ENCODE measurements around the gene BLNK. TPM values are rescaled to one million over a fixed set of nuclear protein-coding genes. Genes with fewer than 3 reads are reported as not detected.

Gene BLNK
- total RNA-seq, 1 donor from 2014 or later = not detected

GRCh38 chr10:96276426-96276825 lies 5.1 kb upstream of the BLNK start:
- TF ChIP-seq, protein P1, sequence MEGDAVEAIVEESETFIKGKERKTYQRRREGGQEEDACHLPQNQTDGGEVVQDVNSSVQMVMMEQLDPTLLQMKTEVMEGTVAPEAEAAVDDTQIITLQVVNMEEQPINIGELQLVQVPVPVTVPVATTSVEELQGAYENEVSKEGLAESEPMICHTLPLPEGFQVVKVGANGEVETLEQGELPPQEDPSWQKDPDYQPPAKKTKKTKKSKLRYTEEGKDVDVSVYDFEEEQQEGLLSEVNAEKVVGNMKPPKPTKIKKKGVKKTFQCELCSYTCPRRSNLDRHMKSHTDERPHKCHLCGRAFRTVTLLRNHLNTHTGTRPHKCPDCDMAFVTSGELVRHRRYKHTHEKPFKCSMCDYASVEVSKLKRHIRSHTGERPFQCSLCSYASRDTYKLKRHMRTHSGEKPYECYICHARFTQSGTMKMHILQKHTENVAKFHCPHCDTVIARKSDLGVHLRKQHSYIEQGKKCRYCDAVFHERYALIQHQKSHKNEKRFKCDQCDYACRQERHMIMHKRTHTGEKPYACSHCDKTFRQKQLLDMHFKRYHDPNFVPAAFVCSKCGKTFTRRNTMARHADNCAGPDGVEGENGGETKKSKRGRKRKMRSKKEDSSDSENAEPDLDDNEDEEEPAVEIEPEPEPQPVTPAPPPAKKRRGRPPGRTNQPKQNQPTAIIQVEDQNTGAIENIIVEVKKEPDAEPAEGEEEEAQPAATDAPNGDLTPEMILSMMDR (IDR thresholded peaks at IDR 0.05; ENCODE audit: partially characterized antibody, unreplicated experiment) = no peak
- DNase-seq = no peak
- H3K27me3 Mint-ChIP-seq (ENCODE audit: unreplicated experiment) = peaks cover 5% of the 10 kb centered on the region
- no peaks in the 10 kb centered on the region for H3K9me3 Mint-ChIP-seq (ENCODE audit: unreplicated experiment)
- no peak overlapping the region for H3K27ac Mint-ChIP-seq (ENCODE audit: unreplicated experiment)
- no peaks in the 10 kb centered on the region for H3K36me3 Mint-ChIP-seq (ENCODE audit: unreplicated experiment)
- H3K4me1 Mint-ChIP-seq (ENCODE audit: low read depth, unreplicated experiment) = no peaks in the 10 kb centered on the region
- H3K4me3 Mint-ChIP-seq (ENCODE audit: unreplicated experiment) = no peak overlapping the region

DNA sequence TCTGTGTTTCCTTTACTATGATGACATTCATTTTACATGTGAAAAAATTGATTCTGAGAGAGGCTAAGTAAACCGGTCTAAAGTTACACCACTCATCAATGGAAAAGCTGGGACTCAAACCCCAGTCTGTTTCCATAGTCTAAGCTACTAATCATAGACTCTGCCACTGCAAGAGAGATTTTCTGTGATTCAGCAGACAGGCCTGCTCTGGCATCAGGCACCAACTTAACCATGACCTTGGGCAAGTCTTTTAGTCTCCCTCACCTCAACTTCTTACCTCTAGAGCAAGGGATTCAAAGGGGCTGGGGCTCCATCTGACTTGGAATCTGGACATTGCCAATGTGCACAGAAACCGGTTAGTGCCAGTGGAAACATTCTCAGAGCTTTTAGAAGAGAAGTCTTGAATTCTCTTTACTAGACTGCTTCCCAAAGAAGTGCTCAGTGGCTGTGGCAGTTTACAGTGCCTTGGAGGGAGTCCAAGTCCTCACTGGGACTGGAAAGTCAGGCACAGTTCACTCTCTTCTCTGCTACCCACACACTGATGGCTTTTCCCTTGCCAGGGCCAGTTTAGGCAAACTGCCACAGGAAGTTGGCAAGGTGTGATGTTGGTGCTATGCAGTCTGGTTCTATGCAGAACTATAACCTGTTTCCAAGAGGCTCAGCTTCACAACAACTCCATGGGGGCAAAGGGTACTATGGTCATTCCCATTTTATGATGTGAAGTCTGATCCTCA lies 4.5 kb upstream of the BLNK start:
- H3K36me3 Mint-ChIP-seq (ENCODE audit: unreplicated experiment) = no peaks in the 10 kb centered on the region
- H3K27ac Mint-ChIP-seq (ENCODE audit: unreplicated experiment) = no peak overlapping the region
- H3K9me3 Mint-ChIP-seq (ENCODE audit: unreplicated experiment) = no peaks in the 10 kb centered on the region
- no peak for DNase-seq
- H3K4me1 Mint-ChIP-seq (ENCODE audit: low read depth, unreplicated experiment) = no peaks in the 10 kb centered on the region
- peaks cover 5% of the 10 kb centered on the region for H3K27me3 Mint-ChIP-seq (ENCODE audit: unreplicated experiment)
- H3K4me3 Mint-ChIP-seq (ENCODE audit: unreplicated experiment) = no peak overlapping the region
- TF ChIP-seq, protein P1 (IDR thresholded peaks at IDR 0.05; ENCODE audit: partially characterized antibody, unreplicated experiment) = no peak

GRCh38 chr10:96272316-96273280 lies 1.2 kb upstream of the BLNK start:
- peaks cover 5% of the 10 kb centered on the region for H3K27me3 Mint-ChIP-seq (ENCODE audit: unreplicated experiment)

DNA sequence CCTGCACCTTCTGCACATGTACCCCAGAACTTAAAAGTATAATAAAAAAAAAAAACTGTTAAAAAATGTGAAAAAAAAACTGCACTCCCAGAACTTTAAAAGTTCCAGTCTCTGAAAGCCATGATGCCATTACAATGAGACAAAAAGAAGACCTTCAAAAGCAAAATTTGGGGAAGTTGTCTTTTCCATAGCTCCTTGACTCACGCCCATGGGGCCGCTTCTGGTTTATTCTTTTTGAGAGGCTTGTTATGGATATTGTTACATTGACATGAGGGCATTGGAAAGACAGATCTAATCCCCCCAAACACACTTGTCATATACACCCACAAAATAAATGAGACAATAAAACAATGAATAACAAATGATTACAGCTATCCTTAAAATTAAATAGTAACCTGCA lies 798 bp downstream of the BLNK start:
- Mint-ChIP-seq H3K27ac (ENCODE audit: unreplicated experiment) (no peak overlapping the region), H3K9me3 (ENCODE audit: unreplicated experiment) (no peaks in the 10 kb centered on the region), H3K4me3 (ENCODE audit: unreplicated experiment) (no peak overlapping the region), H3K36me3 (ENCODE audit: unreplicated experiment) (no peaks in the 10 kb centered on the region), H3K4me1 (ENCODE audit: low read depth, unreplicated experiment) (peaks cover 6% of the 10 kb centered on the region), H3K27me3 (ENCODE audit: unreplicated experiment) (peaks cover 2% of the 10 kb centered on the region)
- TF ChIP-seq, protein P1 (IDR thresholded peaks at IDR 0.05; ENCODE audit: partially characterized antibody, unreplicated experiment) = no peak
- DNase-seq = no peak

More at GRCh38 chr10:96272316-96273280, 1.2 kb upstream of the BLNK start:
- Mint-ChIP-seq H3K4me3 (ENCODE audit: unreplicated experiment) (no peak overlapping the region), H3K27ac (ENCODE audit: unreplicated experiment) (no peak overlapping the region), H3K4me1 (ENCODE audit: low read depth, unreplicated experiment) (no peaks in the 10 kb centered on the region), H3K36me3 (ENCODE audit: unreplicated experiment) (no peaks in the 10 kb centered on the region), H3K9me3 (ENCODE audit: unreplicated experiment) (no peaks in the 10 kb centered on the region)
- DNase-seq = no peak
- TF ChIP-seq, protein P1 (IDR thresholded peaks at IDR 0.05; ENCODE audit: partially characterized antibody, unreplicated experiment) = no peak

Data from glutamatergic neuron (in vitro differentiated cells).